ENCODE data around the gene PLXDC2. TPM values are rescaled to one million over a fixed set of nuclear protein-coding genes. Genes with fewer than 3 reads are reported as not detected.

PLXDC2 gene
- total and polyA plus RNA-seq, 2 experiments from 2014 or later: 13.5 to 19.4 TPM

GRCh38 chr10:20233423-20233822 lies 417.2 kb downstream of the PLXDC2 start:
- H3K4me1 Mint-ChIP-seq: peaks cover 15% of the 10 kb centered on the region
- Histone ChIP-seq H3K4me3 (no peak overlapping the region), H3K27me3 (ENCODE audit: insufficient read depth) (no peaks in the 10 kb centered on the region), H3K79me2 (replicated peaks; ENCODE audit: insufficient read depth) (no peaks in the 10 kb centered on the region), H3K27ac (ENCODE audit: low read depth) (no peak overlapping the region), H2AFZ (no peak overlapping the region), H4K20me1 (replicated peaks; ENCODE audit: insufficient read depth) (no peaks in the 10 kb centered on the region), H3F3A (replicated peaks; ENCODE audit: low read depth) (no peaks in the 10 kb centered on the region), H3K9me2 (ENCODE audit: insufficient read depth) (no peaks in the 10 kb centered on the region; the same call in 1 of the 2 replicates), H3K4me2 (no peak overlapping the region), H3K36me3 (ENCODE audit: insufficient read depth) (no peaks in the 10 kb centered on the region), H3K4me1 (ENCODE audit: insufficient read depth) (no peaks in the 10 kb centered on the region)
- ATAC-seq (peak; percentile 82), DNase-seq (ENCODE audit: low spot score) (peak; percentile 40)
- H3K27ac Mint-ChIP-seq: no peak overlapping the region
- H3K4me3 Mint-ChIP-seq: no peak overlapping the region
- peaks cover 12% of the 10 kb centered on the region; the same call in 2 of the 3 replicates for H3K36me3 Mint-ChIP-seq (ENCODE audit: low read depth)
- no peaks in the 10 kb centered on the region; the same call in 2 of the 3 replicates for H3K9me3 Mint-ChIP-seq
- TF ChIP-seq JUNB (IDR thresholded peaks at IDR 0.05; ENCODE audit: unreplicated experiment) (no peak), STAT1 (IDR thresholded peaks at IDR 0.05; ENCODE audit: unreplicated experiment) (no peak), ZNF114 (CRISPR knock-in tag; IDR thresholded peaks at IDR 0.05) (no peak), REST (IDR thresholded peaks at IDR 0.05; ENCODE audit: unreplicated experiment) (no peak), POLR2AphosphoS5 (IDR thresholded peaks at IDR 0.05; ENCODE audit: low read depth) (no peak), EZH2 (IDR thresholded peaks at IDR 0.05; ENCODE audit: low read depth, unreplicated experiment) (no peak), NANOG (IDR thresholded peaks at IDR 0.05; ENCODE audit: borderline replicate concordance) (no peak), ZNF462 (CRISPR knock-in tag; IDR thresholded peaks at IDR 0.05) (no peak), ZNF331 (CRISPR knock-in tag; IDR thresholded peaks at IDR 0.05; ENCODE audit: low read depth) (no peak), EZH2phosphoT487 (IDR thresholded peaks at IDR 0.05; ENCODE audit: unreplicated experiment) (no peak), CREB1 (CRISPR knock-in tag; IDR thresholded peaks at IDR 0.05; ENCODE audit: low read depth) (no peak)
- TF ChIP-seq, protein P1, sequence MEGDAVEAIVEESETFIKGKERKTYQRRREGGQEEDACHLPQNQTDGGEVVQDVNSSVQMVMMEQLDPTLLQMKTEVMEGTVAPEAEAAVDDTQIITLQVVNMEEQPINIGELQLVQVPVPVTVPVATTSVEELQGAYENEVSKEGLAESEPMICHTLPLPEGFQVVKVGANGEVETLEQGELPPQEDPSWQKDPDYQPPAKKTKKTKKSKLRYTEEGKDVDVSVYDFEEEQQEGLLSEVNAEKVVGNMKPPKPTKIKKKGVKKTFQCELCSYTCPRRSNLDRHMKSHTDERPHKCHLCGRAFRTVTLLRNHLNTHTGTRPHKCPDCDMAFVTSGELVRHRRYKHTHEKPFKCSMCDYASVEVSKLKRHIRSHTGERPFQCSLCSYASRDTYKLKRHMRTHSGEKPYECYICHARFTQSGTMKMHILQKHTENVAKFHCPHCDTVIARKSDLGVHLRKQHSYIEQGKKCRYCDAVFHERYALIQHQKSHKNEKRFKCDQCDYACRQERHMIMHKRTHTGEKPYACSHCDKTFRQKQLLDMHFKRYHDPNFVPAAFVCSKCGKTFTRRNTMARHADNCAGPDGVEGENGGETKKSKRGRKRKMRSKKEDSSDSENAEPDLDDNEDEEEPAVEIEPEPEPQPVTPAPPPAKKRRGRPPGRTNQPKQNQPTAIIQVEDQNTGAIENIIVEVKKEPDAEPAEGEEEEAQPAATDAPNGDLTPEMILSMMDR (conservative IDR thresholded peaks at IDR 0.05; ENCODE audit: low read depth in 2 of 2): no peak
- TF ChIP-seq, protein P2, sequence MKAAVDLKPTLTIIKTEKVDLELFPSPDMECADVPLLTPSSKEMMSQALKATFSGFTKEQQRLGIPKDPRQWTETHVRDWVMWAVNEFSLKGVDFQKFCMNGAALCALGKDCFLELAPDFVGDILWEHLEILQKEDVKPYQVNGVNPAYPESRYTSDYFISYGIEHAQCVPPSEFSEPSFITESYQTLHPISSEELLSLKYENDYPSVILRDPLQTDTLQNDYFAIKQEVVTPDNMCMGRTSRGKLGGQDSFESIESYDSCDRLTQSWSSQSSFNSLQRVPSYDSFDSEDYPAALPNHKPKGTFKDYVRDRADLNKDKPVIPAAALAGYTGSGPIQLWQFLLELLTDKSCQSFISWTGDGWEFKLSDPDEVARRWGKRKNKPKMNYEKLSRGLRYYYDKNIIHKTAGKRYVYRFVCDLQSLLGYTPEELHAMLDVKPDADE (IDR thresholded peaks at IDR 0.05): no peak
- peaks cover 7% of the 10 kb centered on the region for H3K27me3 Mint-ChIP-seq (ENCODE audit: insufficient read depth, low read depth, poor library complexity)
